Panc1 (cell line): ENCODE results near the gene OMP. TPM values are rescaled to one million over a fixed set of nuclear protein-coding genes. Genes with fewer than 3 reads are reported as not detected.

Source experiments
- total RNA-seq: library from RNA; stranded (reverse); gene quantifications from one replicate; pipeline ENCODE4 v1.2.1, GENCODE V29; 2021; ENCODE audit not compliant: unreplicated experiment

Gene OMP
- total RNA-seq, 1 experiment from 2014 or later = 1.5 TPM

Other genes with a start within 250 kb of the OMP start
- gene ACER3, start 241.9 kb upstream of the OMP start, total RNA-seq = 41.8 TPM
- gene B3GNT6, start 68.4 kb upstream of the OMP start, total RNA-seq = 1.2 TPM
- gene CAPN5, start 35.9 kb upstream of the OMP start, total RNA-seq = 17.3 TPM
- gene MYO7A, start 25.4 kb downstream of the OMP start, total RNA-seq = 1.3 TPM
- not detected for gene GDPD4, start 198.8 kb downstream of the OMP start, total RNA-seq